ENCODE measurements around the gene BRIP1. TPM values are rescaled to one million over a fixed set of nuclear protein-coding genes. Genes with fewer than 3 reads are reported as not detected.

BRIP1 gene
- total RNA-seq, 1 donor from 2014 or later, result 4.3 TPM

DNA sequence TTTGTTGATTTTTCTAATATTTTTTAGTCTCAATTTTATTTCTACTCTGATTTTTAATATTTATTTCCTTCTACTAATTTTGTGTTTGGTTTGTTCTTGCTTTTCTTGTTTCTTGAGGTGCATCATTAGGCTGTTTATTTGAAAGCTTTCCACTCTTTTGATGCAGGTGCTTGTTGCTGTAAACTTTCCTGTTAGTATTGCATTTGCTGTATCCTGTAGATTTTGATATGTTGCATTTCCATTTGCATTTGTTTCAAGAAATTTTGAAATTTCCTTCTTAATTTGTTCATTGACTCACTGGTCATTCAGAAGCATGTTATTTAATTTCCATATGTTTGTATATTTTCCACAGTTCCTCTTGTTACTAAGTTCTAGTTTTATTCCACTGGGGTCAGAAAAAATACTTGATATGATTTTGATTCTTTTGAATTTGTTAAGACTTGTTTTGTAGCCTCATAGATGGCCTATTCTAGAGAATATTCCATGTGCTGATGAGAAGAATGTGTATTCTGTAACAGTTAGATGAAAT lies 229.3 kb downstream of the BRIP1 start:
- no peaks in the 10 kb centered on the region for H3K4me1 Mint-ChIP-seq (ENCODE audit: low read depth)
- peaks cover 5% of the 10 kb centered on the region for H3K36me3 Mint-ChIP-seq (ENCODE audit: low read depth)
- H3K9me3 Mint-ChIP-seq (ENCODE audit: low read depth), result peaks cover 25% of the 10 kb centered on the region
- TF ChIP-seq, protein P1, sequence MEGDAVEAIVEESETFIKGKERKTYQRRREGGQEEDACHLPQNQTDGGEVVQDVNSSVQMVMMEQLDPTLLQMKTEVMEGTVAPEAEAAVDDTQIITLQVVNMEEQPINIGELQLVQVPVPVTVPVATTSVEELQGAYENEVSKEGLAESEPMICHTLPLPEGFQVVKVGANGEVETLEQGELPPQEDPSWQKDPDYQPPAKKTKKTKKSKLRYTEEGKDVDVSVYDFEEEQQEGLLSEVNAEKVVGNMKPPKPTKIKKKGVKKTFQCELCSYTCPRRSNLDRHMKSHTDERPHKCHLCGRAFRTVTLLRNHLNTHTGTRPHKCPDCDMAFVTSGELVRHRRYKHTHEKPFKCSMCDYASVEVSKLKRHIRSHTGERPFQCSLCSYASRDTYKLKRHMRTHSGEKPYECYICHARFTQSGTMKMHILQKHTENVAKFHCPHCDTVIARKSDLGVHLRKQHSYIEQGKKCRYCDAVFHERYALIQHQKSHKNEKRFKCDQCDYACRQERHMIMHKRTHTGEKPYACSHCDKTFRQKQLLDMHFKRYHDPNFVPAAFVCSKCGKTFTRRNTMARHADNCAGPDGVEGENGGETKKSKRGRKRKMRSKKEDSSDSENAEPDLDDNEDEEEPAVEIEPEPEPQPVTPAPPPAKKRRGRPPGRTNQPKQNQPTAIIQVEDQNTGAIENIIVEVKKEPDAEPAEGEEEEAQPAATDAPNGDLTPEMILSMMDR (IDR thresholded peaks at IDR 0.05), result no peak
- H3K27ac Mint-ChIP-seq (ENCODE audit: unreplicated experiment), result no peak overlapping the region
- H3K4me3 Mint-ChIP-seq (ENCODE audit: unreplicated experiment), result no peak overlapping the region
- peaks cover 2% of the 10 kb centered on the region for H3K27me3 Mint-ChIP-seq (ENCODE audit: low read depth)
- DNase-seq (ENCODE audit: low spot score), result no peak

DNA sequence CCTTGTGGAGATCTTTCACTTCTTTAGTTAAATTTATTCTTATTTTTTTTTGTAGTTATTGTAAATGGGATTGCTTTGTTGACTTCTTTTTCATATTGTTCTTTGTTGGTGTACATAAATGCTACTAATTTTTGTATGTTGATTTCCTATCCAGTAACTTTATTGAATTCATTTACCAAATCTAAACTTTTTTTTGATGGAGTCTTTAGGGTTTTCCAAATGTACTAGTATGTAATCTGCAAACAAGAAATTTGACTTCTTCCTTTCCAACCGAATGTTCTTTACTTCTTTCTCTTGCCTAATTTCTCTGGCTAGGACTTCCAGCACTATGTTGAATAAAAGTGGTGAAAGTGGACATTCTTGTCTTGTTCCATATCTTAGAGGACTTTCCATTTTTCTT lies 230.5 kb downstream of the BRIP1 start:
- no peak overlapping the region for H3K27ac Mint-ChIP-seq (ENCODE audit: unreplicated experiment)
- H3K27me3 Mint-ChIP-seq (ENCODE audit: low read depth), result peaks cover 2% of the 10 kb centered on the region
- DNase-seq (ENCODE audit: low spot score), result no peak
- no peaks in the 10 kb centered on the region for H3K4me1 Mint-ChIP-seq (ENCODE audit: low read depth)
- TF ChIP-seq, protein P1 (IDR thresholded peaks at IDR 0.05), result no peak
- H3K4me3 Mint-ChIP-seq (ENCODE audit: unreplicated experiment), result no peak overlapping the region
- H3K36me3 Mint-ChIP-seq (ENCODE audit: low read depth), result peaks cover 5% of the 10 kb centered on the region
- peaks cover 20% of the 10 kb centered on the region for H3K9me3 Mint-ChIP-seq (ENCODE audit: low read depth)

DNA sequence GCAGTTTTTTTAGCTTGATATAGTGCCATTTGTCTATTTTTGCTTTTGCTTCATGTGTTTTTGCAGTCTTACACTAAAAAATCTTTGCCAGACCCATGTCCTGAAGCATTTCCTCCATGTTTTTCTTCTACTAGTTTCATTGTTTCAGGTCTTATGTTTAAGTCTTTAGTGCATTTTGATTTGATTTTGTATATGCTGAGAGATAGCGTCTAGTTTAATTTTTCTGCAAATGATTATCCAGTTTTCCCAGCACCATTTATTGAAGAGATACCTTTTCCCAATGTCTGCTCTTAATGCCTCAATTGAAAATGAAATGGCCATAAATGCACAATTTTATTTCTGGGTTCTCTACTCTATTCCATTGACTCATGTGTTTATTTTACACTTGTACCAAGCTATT lies 231.5 kb downstream of the BRIP1 start:
- no peak for DNase-seq (ENCODE audit: low spot score)
- H3K9me3 Mint-ChIP-seq (ENCODE audit: low read depth), result peaks cover 20% of the 10 kb centered on the region
- H3K27me3 Mint-ChIP-seq (ENCODE audit: low read depth), result peaks cover 2% of the 10 kb centered on the region
- H3K36me3 Mint-ChIP-seq (ENCODE audit: low read depth), result peaks cover 5% of the 10 kb centered on the region
- TF ChIP-seq, protein P1 (IDR thresholded peaks at IDR 0.05), result no peak
- no peak overlapping the region for H3K27ac Mint-ChIP-seq (ENCODE audit: unreplicated experiment)
- no peak overlapping the region for H3K4me3 Mint-ChIP-seq (ENCODE audit: unreplicated experiment)
- H3K4me1 Mint-ChIP-seq (ENCODE audit: low read depth), result no peaks in the 10 kb centered on the region

Other genes starting within 250 kb of the BRIP1 start
- gene INTS2, start 64.5 kb upstream of the BRIP1 start, total RNA-seq, result 8.9 to 13.1 TPM (median 9.5 TPM) in 3 replicates
- gene MED13, start 201.8 kb upstream of the BRIP1 start, total RNA-seq, result 53.0 to 60.9 TPM (median 54.8 TPM) in 3 replicates